OCI-LY7 (cell line): ENCODE measurements around the gene TOX3.

Experiments
- CTCF ChIP-seq: fragments of 200-600 bp; sonication (generic); conservative IDR thresholded peaks from 2 replicates; pipeline ENCODE4 v1.5.1; 2014; ENCODE audit warnings: mild to moderate bottlenecking, antibody characterized with exemption, low read length, moderate library complexity, mixed read lengths
- EZH2phosphoT487 ChIP-seq: fragments of 200-600 bp; sonication (generic); IDR thresholded peaks from 2 replicates; pipeline ENCODE4 v1.6.1; 2018; ENCODE audit warnings: low read depth, borderline replicate concordance, mild to moderate bottlenecking, mixed run types, antibody characterized with exemption, low read length, moderate library complexity, mixed read lengths

- TF ChIP-seq CTCF (no peak), EZH2phosphoT487 (no peak)
Observed at GRCh38 chr16:52466994-52467393, 79.9 kb downstream of the TOX3 start.
